ENCODE data around the gene TMEM258.

- no peak for TF ChIP-seq CTCF (IDR thresholded peaks at IDR 0.05)
- TF ChIP-seq EZH2 (IDR thresholded peaks at IDR 0.05; ENCODE audit: borderline replicate concordance, insufficient read depth, low read depth, low read length, poor library complexity, severe bottlenecking): no peak
Measured at GRCh38 chr11:61814247-61814957, 22.0 kb upstream of the TMEM258 start.
